GM12891 (cell line): ENCODE results near the gene GOLGA1.
"Not testable (repeated sequence)": the region's sequence is repeated elsewhere in the genome, so short reads cannot be mapped to it uniquely, and the experiment has no call there.

Source experiments
- PAX5 ChIP-seq: IDR thresholded peaks from 2 replicates; pipeline ENCODE4 v1.6.1; 2011; ENCODE audit warnings: low read length, moderate library complexity, mild to moderate bottlenecking; ENCODE audit not compliant: insufficient read depth, severe bottlenecking
- POLR2A ChIP-seq: IDR thresholded peaks from 2 replicates; pipeline ENCODE4 v1.6.1; 2011; ENCODE audit warnings: low read depth, low read length, control low read depth
- POLR2AphosphoS5 ChIP-seq: IDR thresholded peaks from 2 replicates; pipeline ENCODE4 v1.6.1; 2011; ENCODE audit warnings: low read depth, low read length, control low read depth
- SPI1 ChIP-seq: IDR thresholded peaks from 2 replicates; pipeline ENCODE4 v1.6.1; 2011; ENCODE audit warnings: low read depth, low read length, control low read depth
- TAF1 ChIP-seq: IDR thresholded peaks from 2 replicates; pipeline ENCODE4 v1.6.1; 2011; ENCODE audit warnings: low read depth, low read length, control low read depth

GRCh38 chr9:124965775-124966568 lies 25.1 kb upstream of the GOLGA1 start:
- TF ChIP-seq POLR2AphosphoS5, POLR2A, TAF1, SPI1, PAX5: not testable (repeated sequence)
